DMS53 treated with DMSO at 0.1 percent for 48 hours (cell line): ENCODE measurements around the gene KIAA0319L.

ENCODE experiments used
- DNase-seq: peaks from one replicate; lab custom pipeline; 2025; ENCODE audit not compliant: unreplicated experiment; lab: John Stamatoyannopoulos, UW

The KIAA0319L gene

GRCh38 chr1:35564037-35564883 lies 7.1 kb upstream of the KIAA0319L start:
- peak; percentile 51 for DNase-seq

GRCh38 chr1:35563166-35563565 lies 6.0 kb upstream of the KIAA0319L start:
- no peak for DNase-seq

GRCh38 chr1:35561972-35562680 lies 4.9 kb upstream of the KIAA0319L start:
- no peak for DNase-seq

GRCh38 chr1:35561297-35561971 lies 4.2 kb upstream of the KIAA0319L start:
- DNase-seq, result no peak

- no peak for DNase-seq
Measured at GRCh38 chr1:35560256-35561225, 3.3 kb upstream of the KIAA0319L start.

- DNase-seq, result no peak
Measured at GRCh38 chr1:35559317-35559944, 2.2 kb upstream of the KIAA0319L start.

- DNase-seq, result no peak
Measured at GRCh38 chr1:35558374-35559316, 1.4 kb upstream of the KIAA0319L start.

- peak; percentile 90 for DNase-seq
Measured at GRCh38 chr1:35557611-35558373, 589 bp upstream of the KIAA0319L start, which contains the start of gene NCDN. Gene NCDN (plus strand): TSS chr1:35557799. CDS start chr1:35558191, 392 bp downstream.

- peak; percentile 64 for DNase-seq
Measured at GRCh38 chr1:35556484-35557117, 602 bp downstream of the KIAA0319L start.

GRCh38 chr1:35555601-35556477 lies 1.4 kb downstream of the KIAA0319L start:
- peak; percentile 91 for DNase-seq

GRCh38 chr1:35555212-35555584 lies 2.0 kb downstream of the KIAA0319L start:
- no peak for DNase-seq

GRCh38 chr1:35554266-35555211 lies 2.7 kb downstream of the KIAA0319L start:
- DNase-seq, result peak; percentile 43

- no peak for DNase-seq
Measured at GRCh38 chr1:35553851-35554250, 3.4 kb downstream of the KIAA0319L start.

- DNase-seq, result no peak
Measured at GRCh38 chr1:35546614-35547013, 10.6 kb downstream of the KIAA0319L start.

- DNase-seq, result peak; percentile 48
Measured at GRCh38 chr1:35544976-35545375, 12.2 kb downstream of the KIAA0319L start.

GRCh38 chr1:35539824-35540261 lies 17.4 kb downstream of the KIAA0319L start:
- DNase-seq, result no peak
